Left lung (tissue), 10 donors: ENCODE results near the gene ARHGAP15. TPM values are rescaled to one million over a fixed set of nuclear protein-coding genes. Genes with fewer than 3 reads are reported as not detected.

ENCODE experiments used
- ATAC-seq: fragments of 200-7000 bp; cut with Tn5 transposase; one replicate; pipeline ENCODE4 v1.9.1; 2020; ENCODE audit warnings: moderate library complexity
- DNase-seq, 4 donors: peaks; one replicate each; pipeline ENCODE4 v3.0.0-alpha.2; 2013 to 2020
- H3K27ac ChIP-seq, 2 donors: fragments of 200-600 bp; sonication (generic) in 1 of 2; one replicate each; pipeline versions ENCODE4 v1.5.0 to v1.8.0; 2020 to 2021
- H3K27me3 ChIP-seq, 2 donors: fragments of 200-600 bp; sonication (generic) in 1 of 2; one replicate each; pipeline versions ENCODE4 v1.5.0 to v1.8.0; 2020 to 2021
- H3K36me3 ChIP-seq, 2 donors: fragments of 200-600 bp; sonication (generic) in 1 of 2; one replicate each; pipeline versions ENCODE4 v1.5.0 to v1.8.0; 2020 to 2021
- H3K4me1 ChIP-seq, 2 donors: fragments of 200-600 bp; one replicate each; pipeline ENCODE4 v1.8.0; 2021
- H3K4me3 ChIP-seq, 2 donors: fragments of 200-600 bp; sonication (generic) in 1 of 2; one replicate each; pipeline versions ENCODE4 v1.5.0 to v1.8.0; 2020 to 2021; ENCODE audit warnings: mild to moderate bottlenecking in 1 of 2
- H3K9me3 ChIP-seq, 2 donors: fragments of 200-600 bp; sonication (generic) in 1 of 2; one replicate each; pipeline versions ENCODE4 v1.5.0 to v1.8.0; 2020 to 2021
- intact Hi-C, 2 donors: fragments of 100-400 bp; cut with DNase I; formaldehyde crosslinking; loops; one replicate each; pipeline versions ENCODE4 v1.11.2 to v1.14.2; 2022
- polyA plus RNA-seq, 6 donors: library from polyadenylated mRNA; unstranded; fragments of 120-200 nt; gene quantifications; one replicate each; pipeline ENCODE4 v1.2.1, GENCODE V29; 2013; ENCODE audit not compliant: insufficient read length in 6 of 6
- total RNA-seq, 2 donors: library from RNA; stranded (reverse); fragmentation: NEBNext Ultra II Directional; extraction: Animal tissue kit (Norgen Biotek cat#: 25700); gene quantifications; one replicate each; pipeline ENCODE4 v1.2.1, GENCODE V29; 2021
- TF ChIP-seq, protein P1 (sequence below), 2 donors: fragments of 200-600 bp; sonication (generic) in 1 of 2; IDR thresholded peaks; one replicate each; pipeline versions ENCODE4 v1.5.0 to v1.8.0; 2021; ENCODE audit warnings: antibody characterized with exemption in 2 of 2
- donor health status: DM: no; HTN: yes; CAD: no.
- donor health status: DM: no; HTN: no; CAD: no.

ARHGAP15 gene
- total and polyA plus RNA-seq, 8 donors: 16.8 to 48.3 (median 30.2) TPM

- H3K27me3 ChIP-seq: no peaks in the 10 kb centered on the region
- intact Hi-C loops: no loop called here
- no peak overlapping the region for H3K27ac ChIP-seq
- no peaks in the 10 kb centered on the region for H3K4me1 ChIP-seq
- TF ChIP-seq, protein P1, sequence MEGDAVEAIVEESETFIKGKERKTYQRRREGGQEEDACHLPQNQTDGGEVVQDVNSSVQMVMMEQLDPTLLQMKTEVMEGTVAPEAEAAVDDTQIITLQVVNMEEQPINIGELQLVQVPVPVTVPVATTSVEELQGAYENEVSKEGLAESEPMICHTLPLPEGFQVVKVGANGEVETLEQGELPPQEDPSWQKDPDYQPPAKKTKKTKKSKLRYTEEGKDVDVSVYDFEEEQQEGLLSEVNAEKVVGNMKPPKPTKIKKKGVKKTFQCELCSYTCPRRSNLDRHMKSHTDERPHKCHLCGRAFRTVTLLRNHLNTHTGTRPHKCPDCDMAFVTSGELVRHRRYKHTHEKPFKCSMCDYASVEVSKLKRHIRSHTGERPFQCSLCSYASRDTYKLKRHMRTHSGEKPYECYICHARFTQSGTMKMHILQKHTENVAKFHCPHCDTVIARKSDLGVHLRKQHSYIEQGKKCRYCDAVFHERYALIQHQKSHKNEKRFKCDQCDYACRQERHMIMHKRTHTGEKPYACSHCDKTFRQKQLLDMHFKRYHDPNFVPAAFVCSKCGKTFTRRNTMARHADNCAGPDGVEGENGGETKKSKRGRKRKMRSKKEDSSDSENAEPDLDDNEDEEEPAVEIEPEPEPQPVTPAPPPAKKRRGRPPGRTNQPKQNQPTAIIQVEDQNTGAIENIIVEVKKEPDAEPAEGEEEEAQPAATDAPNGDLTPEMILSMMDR (IDR thresholded peaks at IDR 0.05): no peak
- ATAC-seq (no peak), DNase-seq (no peak)
- no peak overlapping the region for H3K4me3 ChIP-seq
- H3K9me3 ChIP-seq: no peaks in the 10 kb centered on the region
- H3K36me3 ChIP-seq: no peaks in the 10 kb centered on the region
Measured at GRCh38 chr2:143379955-143380354, 250.7 kb downstream of the ARHGAP15 start.

DNA sequence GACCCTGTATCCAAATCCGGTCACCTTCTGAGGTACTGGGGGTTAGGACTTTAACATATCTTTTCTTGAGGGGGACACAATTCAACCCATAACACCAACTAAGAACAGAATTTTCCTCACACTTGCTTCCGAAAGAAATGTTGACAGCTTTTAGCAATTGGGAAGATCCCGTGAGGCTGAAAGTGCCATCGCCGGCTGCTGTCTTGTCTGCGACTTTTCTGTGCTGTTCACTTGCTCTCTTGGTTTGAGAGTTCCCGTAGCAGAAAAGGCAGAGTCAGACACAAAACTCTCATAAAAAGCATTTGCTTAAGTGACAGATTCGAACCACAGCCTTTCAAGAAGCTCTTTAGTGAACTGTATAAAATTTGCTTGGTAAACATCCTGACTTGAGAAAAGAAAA, 253.4 kb downstream of the ARHGAP15 start:
- Histone ChIP-seq H3K27ac (no peak overlapping the region), H3K4me1 (no peaks in the 10 kb centered on the region), H3K27me3 (no peaks in the 10 kb centered on the region), H3K9me3 (no peaks in the 10 kb centered on the region), H3K36me3 (no peaks in the 10 kb centered on the region), H3K4me3 (no peak overlapping the region)
- ATAC-seq (no peak), DNase-seq (peak in 1 of 4 donors; percentile 28)
- TF ChIP-seq, protein P1 (IDR thresholded peaks at IDR 0.05): no peak
- intact Hi-C loops: no loop called here

DNA sequence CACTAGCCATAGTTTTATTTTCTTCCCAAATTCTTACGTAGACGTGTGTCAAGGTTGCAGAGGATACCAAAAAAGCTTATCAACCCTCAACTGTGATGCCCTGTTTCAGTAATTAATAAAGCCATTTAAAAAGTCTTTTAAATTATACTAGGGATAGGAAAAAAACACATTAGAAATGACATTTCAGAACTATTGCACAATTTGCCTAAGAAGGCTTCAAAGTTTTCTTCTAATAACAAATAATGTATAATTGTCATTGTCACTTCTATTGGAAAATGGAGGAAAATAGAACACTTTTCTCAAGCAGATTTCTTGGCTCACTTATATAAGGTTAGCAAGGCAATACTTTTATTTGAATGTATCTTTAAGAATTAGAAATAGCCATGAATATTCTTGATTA, 253.8 kb downstream of the ARHGAP15 start:
- Histone ChIP-seq H3K27ac (no peak overlapping the region), H3K9me3 (no peaks in the 10 kb centered on the region), H3K27me3 (no peaks in the 10 kb centered on the region), H3K4me3 (no peak overlapping the region), H3K36me3 (no peaks in the 10 kb centered on the region), H3K4me1 (no peaks in the 10 kb centered on the region)
- intact Hi-C loops: no loop called here
- ATAC-seq (no peak), DNase-seq (no peak)
- TF ChIP-seq, protein P1 (IDR thresholded peaks at IDR 0.05): no peak

- H3K27ac ChIP-seq: no peak overlapping the region
- no peak overlapping the region for H3K4me3 ChIP-seq
- no peaks in the 10 kb centered on the region for H3K9me3 ChIP-seq
- intact Hi-C loops: no loop called here
- TF ChIP-seq, protein P1 (IDR thresholded peaks at IDR 0.05): no peak
- H3K4me1 ChIP-seq: no peaks in the 10 kb centered on the region
- no peaks in the 10 kb centered on the region for H3K27me3 ChIP-seq
- no peak for DNase-seq
- ATAC-seq: no peak
- no peaks in the 10 kb centered on the region for H3K36me3 ChIP-seq
Measured at GRCh38 chr2:143384111-143384510, 254.9 kb downstream of the ARHGAP15 start.

DNA sequence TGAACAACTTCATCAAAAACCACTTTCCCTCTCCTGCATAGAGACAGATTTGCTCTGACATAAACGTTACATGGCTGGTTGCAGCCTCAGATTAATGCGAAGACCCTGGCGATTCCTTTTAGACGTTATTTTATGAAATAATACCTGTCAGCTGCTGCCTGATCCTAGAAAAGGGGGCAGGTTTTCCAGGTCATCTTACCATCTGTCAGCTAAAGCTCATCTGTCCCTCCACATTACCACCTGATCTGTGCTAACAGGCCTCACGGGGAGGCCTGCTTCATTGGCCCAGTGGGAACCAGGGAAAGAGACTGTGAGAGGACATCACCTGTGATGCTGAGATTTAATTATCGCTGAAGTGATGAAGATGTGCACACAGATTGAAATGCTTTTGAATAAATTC, 261.0 kb downstream of the ARHGAP15 start:
- Histone ChIP-seq H3K36me3 (no peaks in the 10 kb centered on the region), H3K27me3 (no peaks in the 10 kb centered on the region), H3K9me3 (no peaks in the 10 kb centered on the region), H3K4me1 (no peaks in the 10 kb centered on the region), H3K27ac (no peak overlapping the region), H3K4me3 (no peak overlapping the region)
- intact Hi-C loops: no loop called here
- DNase-seq: no peak
- ATAC-seq: no peak
- TF ChIP-seq, protein P1 (IDR thresholded peaks at IDR 0.05): no peak
